NCI-H1417 treated with DMSO at 0.1 percent for 48 hours (cell line): ENCODE results near the gene FAM43B.
"Not testable (repeated sequence)": the region's sequence is repeated elsewhere in the genome, so short reads cannot be mapped to it uniquely, and the experiment has no call there.

Source experiments
- DNase-seq: peaks from one replicate; lab custom pipeline; 2025; lab: John Stamatoyannopoulos, UW

FAM43B gene, protein sequence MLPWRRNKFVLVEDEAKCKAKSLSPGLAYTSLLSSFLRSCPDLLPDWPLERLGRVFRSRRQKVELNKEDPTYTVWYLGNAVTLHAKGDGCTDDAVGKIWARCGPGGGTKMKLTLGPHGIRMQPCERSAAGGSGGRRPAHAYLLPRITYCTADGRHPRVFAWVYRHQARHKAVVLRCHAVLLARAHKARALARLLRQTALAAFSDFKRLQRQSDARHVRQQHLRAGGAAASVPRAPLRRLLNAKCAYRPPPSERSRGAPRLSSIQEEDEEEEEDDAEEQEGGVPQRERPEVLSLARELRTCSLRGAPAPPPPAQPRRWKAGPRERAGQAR

DNA sequence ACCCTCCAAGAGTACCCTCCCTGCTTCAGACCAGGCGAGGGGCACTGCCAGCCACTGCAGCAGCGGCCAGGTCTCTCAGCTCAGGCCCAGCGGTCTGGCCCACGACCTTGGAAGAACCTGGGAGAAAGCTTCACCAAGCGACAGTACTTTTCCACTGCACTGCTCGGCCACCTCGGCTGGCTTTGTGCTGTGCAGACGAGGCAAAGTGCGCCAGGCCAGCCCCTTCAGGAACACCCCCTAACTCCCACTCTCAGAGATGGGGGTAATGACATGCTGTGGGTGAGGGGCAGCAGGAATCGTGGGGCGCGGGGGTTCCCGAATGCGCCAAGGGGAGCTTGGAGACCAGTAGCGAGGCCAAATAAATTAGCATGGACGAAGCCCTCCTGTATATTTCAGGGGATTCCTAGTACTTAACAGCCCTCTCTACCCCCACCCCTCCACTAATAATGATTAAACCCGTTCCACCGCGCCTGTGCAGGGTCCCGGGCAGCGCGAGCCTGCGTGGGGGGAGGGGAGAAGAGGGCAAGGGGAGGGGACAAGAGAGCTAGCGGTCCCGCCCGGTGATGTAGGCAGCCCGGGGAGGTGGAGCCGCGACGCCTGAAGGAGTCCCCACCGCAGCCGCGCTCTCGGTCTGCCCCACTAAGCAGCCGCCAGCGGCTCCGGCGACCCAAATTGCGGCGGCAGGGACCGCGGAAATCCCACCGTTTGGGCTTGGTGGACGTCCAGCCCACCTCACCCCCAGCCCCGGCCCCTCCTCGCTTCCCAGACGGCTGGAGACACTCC, at the start of gene FAM43B:
Gene FAM43B (plus strand): TSS at position 629 of the 783 bp plus-strand sequence. CDS start 401 bp downstream, outside the sequence.
- DNase-seq = no peak

DNA sequence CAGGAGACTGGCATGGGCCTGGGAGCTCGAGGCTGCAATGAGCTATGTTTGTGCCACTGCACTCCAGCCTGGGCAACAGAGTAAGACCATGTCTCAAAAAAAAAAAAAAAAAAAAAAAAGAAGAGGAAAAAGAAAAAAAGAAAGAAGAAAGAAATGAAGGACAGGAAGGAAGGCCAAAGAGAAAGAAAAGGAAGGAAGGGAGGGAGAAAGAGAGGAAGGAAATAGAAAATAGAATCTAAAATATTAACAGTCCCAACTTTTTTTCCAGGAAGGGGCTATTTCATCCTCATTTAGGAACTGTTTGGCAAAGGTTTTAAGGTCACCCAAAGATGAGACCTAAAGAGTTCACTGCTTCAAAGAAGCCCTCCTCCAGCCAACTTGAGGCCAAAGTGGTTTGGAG, 46.9 kb upstream of the FAM43B start:
- DNase-seq = no peak

DNA sequence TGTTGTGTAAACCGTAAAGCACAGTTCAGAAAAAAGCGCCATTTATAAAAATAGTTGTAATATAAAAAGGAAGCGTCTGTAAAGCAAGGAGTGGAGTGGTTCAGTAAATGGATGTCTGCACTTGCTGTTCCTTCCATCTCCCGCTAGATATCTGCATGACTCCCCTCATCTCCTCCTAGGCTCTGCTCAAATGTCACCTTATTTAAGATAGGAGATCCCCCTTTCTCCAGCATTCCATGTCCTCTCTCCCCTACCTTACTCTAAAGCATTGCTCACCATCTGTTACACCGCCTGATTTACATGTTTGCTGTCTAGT, 45.2 kb upstream of the FAM43B start:
- DNase-seq = no peak

DNA sequence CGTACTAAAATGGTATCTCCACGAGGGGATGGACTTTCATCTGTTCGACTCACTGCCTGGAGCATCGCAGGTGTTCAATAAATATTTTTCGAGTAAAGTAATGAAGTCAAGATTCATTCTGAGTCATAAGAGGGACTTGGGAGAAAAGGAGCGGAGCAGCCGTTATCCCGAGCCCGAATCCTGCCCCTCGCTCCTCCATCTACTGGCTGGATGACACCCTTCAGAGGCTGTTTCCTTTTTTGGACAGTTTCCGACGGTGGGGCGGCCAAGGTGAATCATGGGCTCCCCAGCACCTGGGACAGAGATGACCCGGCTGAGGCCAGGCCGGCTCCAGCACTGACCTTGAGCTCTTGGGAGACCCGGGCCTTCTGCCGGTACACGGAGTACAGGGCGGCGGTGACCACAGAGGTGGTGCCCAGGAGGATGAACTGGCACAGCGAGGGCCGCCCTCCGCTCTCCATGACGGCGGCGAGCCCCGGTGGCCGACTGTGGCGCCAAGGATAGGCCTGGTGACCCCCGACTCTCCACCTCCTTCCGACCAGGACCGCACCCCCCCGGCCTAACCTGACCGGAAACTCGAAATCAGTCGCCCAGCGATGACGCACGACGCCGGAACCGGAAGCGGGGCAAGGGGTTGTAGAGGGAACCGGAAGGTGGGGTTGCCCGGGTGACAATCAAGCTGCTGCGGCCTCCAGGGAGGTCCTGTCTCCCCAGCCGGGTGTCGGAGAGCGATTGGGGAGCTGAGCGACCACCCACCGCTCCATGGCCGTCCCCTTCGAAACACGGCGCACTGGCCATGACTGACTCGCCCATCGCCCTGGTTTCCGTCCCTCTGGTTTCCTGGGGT, 44.6 kb upstream of the FAM43B start, which contains the start of gene MUL1:
Gene MUL1 (minus strand): TSS at position 588 of the 847 bp plus-strand sequence. CDS start 127 bp downstream, at position 461.
- peak; percentile 54 for DNase-seq

DNA sequence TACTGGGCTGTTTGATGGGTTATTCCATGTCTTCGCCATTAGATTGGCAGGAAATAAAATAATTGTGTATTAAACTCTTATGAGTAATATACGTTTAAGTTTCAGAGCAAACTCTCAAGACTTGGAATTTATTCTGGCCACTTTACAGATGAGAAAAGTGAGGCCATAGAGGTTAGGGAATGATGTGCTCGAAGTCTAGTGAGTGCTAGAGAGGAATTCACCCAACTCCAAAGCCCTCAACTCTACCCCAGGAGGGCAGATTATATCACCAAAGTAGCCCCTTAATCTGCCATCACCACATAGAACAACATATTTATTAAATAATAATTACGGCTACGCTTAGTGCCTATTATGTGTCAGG, 44.0 kb upstream of the FAM43B start:
- DNase-seq = no peak

DNA sequence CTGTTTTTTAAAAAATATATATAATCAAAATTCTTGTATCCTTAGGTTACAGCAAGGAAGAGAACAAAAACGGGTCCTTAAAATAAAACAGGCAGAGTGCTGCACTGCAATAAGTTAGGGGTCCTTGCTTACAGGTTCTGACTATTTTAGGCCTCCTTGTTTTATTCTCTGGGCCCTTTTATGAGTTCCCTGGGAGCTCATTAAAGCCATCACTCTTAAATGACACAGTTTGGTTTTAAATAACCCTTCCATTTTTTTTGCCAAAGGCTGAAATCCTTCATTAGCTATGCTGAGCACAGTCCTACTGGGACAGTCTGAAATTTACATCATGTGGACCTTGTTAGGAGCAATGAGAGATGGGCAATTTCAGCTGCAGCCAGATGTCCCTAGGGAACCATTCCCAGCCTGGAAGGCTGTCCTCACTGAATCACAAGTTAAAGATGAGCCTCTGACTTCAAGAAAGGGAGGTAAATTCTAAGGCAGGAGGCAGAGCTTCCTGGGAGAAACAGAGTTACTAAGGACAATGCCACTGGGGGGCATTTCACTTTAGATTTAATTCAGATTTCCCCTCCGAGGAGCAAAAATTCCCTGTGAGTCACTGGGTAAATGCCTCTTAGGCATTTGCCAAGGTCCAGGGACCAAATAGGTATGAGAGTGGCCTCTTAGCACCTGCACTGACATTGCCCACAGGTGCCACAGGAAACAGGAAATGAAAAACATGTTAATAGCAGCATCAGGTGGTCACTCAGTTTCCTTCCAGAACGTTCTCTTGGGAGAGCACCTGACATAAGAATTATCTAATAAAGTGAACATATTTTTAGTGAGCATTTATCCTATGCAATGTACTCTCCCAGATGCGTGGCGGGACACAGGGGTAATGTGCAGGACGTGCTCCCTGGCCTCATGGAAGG, 40.6 kb upstream of the FAM43B start:
- DNase-seq = no peak

DNA sequence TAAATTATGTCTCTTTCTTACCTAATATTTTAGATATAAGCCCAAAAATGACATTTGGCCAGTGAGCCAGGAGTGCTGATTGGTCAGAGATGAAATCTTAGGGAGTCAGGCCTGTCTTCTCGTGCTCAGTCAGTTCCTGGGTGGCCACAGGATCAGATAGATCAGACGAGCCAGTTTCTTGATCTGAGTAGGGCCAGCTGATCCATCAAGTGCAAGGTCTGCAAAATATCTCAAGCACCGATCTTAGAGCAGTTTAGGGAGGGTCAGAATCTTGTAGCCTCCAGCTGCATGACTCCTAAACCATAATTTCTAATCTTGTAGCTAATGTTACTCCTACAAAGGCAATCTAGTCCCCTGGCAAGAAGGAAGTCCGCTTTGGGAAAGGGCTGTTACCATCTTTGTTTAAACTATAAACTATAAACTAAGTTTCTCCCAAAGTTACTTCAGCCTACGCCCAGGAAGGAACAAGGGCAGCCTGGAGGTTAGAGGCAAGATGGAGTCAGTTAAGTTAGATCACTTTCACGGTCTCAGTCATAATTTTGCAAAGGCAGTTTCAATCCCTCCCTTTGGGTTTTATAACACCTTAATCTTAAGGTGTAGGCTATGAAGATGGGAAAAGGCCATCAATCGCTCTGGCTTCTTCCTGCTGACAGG, 32.6 kb upstream of the FAM43B start:
- not testable (repeated sequence) for DNase-seq

DNA sequence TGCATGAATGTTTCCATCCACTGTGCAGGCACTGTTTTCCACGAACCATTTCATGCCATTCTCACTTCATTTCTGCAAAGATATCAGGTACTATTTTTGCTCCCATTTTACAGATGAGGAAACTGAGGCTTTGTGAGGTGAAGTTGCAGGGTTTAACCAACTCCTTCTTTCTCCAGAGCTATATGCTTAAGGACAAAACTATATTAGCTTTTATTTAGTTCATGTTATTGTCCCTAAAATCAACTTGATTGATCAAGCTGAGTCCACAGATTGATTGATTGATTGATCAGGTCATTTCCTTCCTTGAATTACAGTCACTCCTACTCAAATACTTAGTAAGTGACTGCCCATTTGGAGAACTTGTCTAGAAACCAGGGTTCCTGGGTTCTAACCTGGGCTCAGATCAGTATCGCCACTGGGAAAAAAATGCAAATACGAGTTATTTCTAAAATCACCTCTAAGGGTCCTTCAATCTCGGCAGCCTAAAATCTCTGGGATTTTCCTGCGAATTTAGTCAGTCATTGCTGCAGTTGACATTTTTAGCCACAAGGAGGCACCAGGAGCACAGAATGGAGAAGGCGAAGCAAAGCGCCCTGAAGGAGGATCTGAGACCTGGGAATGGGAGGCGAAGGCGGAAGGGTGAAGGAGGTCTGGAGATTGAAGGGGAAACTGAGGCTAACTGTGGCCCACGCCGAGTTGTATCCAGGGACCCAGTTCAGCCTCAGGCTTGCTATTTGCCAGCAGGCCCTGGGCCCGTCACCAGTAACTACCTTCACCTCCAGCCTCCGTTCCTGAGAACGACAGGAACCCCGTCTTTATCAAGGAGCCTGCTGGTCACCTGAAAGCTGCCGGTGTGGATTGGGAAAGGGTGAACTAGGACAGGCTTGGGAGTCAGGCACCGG, 30.2 kb upstream of the FAM43B start:
- no peak for DNase-seq

DNA sequence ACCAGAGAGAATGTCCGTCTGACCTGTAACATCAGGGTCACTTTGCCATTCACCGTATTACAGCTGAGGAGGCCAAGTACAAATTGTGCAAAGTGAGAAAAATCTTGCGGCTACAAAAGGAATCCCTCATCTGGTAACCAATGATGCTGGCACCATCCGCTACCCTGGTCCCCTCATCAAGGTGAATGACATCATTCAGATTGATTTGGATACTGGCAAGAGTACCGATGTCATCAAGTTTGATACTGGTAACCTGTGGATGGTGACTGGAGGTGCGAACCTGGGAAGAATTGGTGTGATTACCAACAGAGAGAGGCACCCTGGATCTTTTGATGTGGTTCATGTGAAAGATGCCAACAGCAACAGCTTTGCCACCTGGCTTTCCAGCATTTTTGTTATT, 26.1 kb upstream of the FAM43B start:
- DNase-seq = no peak

DNA sequence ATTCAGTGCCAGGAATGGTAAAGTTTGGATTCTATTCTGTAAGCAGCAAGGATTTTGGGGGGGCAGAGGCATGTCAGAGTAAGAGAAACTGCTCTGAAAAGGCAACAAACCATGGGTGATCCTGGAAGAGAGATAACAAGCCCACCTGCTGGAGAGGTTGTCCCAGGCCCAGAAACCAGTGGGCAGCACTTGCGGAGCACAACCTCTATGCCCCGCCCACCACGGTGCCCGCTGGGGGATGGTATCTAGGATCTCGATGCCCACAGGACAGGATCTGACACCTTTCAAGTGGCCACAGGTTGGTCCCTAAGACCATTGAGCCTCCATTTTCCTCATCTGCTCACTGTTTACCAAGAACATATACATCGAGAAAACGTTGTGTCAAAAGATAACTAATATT, 24.2 kb upstream of the FAM43B start:
- no peak for DNase-seq

DNA sequence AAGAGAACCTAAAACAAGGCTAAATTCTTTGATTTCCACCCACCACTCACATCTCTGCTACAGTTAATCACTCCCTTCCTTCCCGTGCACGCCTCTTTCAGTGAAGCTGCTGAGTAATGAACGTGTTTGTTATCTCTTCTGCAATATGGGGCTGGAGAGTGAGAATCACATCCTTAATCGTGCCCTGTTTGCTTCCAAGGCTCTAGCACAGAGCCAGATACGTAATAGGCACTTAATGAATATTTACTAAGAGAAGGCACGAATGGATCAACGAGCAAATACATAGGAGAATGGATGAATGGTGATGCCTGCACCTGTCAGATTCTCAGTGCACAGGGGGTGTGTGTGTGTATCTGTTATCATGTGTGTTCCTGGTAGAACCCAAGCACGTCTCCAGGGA, 22.1 kb upstream of the FAM43B start:
- DNase-seq = no peak

DNA sequence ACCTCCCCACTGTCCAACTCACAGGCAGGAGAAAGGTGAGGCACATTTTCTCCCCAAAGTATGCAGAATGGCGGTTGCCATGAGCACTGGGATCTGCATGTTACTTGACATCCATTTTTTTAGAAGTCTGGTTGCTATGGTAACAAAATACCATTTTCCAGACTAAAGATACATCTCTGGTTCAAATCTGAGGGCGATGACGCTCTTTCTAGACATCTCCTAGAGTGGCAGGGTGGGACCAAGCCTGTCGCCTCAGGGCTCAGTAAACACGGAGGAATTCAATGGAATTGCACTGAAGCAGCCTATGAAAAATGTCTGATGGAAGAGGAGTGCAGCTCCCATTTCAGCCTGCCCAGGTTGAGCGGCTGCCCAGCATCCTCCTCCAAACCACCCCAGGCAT, 21.5 kb upstream of the FAM43B start:
- no peak for DNase-seq

DNA sequence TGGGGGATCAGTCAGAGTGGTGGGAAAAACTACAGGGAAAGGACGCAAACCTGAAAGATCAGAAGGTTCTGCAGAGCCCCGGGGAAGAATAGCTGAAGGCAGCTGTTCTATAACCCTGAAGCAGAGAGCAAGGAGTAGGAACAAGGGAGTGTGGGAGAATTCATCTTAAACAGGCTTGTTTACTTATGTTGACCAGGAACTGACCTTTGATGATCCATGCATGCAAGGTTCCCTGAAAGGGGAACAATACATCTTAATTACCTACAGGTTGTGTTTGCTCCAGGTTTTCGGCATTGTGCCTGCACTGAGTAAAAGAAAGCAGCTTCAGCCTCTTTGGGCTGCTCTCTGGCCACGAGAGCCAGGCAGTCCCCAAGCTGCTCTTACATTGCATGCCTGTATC, 18.7 kb upstream of the FAM43B start:
- no peak for DNase-seq

DNA sequence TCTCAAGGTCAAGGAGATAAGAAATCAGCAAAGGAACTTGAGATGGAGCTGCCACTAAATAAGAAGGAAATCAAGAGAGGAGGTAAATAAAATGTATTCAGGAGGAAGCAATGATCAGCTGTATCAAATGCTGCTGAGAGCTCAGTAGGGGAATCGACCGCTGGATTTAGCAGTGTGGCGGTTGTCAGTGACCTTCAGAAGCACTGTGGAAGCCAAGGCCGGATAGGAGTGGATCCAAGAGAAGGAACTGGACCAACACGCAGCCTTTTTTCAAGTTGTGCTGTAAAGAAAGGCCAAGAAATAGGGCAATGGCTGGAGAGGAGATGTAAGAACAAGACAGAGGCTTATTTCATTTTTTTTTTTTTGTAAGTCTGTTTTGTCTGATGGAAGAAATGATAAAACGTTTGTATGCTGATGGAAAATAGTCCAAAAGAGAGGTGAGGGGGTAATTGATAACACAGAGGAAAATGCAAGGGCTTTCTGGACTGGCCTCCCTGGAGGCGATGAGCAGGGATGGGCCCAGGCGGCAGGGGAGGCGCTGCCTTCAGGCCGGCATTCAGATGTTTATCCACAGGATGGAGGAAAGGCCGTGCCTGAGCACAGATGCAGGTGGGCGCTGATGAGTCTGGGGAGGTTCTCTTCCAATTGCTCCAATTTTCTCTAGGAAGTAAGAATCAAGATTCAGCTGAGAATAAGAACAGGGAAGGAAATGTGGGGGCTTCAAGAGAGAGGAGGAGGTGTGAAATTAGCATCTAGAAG, 17.5 kb upstream of the FAM43B start:
- DNase-seq = no peak

DNA sequence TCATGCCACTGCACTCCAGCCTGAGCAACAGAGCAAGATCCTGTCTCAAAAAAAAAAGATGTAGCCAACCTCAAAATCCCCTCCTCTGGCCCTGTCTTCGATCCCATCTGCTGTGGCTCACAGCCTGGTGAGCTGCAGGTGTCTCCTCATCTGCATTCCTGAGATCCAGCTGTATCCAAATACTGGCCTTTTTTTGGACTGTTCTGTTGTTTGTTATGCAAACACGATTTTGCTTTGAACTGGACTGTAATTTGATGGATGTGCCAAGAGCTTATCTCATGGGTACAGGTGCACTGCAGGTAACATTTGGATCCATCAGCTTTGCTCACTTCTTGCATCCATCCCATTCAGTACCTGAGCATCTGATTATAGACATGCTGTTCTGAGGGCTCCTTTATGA, 14.1 kb upstream of the FAM43B start:
- no peak for DNase-seq

DNA sequence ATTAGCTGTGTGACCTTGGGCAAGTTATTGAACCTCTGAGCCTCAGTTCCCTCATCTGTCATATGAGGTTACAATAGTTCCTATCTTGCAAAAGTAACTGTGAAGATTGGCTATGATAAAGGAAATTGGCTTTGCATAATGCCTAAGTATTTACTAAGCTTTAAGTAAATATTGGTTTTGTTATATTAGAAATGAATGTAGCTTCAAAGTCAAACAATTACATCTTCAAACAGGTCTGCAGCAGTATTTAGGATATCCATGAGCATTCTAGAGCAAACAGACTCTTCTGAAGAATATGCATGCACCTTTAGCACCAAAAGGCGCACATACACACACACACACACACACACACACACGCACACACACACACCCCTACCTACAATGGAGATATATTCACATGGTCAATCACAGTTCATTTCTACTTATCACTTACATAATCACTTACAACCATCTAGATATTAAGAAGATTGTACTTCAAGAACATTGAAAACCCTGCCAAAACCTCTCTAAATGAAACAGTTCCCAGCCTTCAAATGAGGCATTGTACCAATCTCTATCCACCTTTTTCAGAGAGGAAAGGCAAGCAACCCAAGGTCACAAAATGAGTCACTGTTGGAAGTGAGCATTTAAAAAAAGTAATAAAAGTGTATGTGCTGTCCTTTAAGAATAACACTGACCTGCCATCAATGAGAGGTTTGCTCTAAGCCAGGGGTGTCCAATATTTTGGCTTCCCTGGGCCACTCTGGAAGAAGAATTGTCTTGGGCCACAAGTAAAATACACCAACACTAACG, 13.4 kb upstream of the FAM43B start:
- DNase-seq = no peak

DNA sequence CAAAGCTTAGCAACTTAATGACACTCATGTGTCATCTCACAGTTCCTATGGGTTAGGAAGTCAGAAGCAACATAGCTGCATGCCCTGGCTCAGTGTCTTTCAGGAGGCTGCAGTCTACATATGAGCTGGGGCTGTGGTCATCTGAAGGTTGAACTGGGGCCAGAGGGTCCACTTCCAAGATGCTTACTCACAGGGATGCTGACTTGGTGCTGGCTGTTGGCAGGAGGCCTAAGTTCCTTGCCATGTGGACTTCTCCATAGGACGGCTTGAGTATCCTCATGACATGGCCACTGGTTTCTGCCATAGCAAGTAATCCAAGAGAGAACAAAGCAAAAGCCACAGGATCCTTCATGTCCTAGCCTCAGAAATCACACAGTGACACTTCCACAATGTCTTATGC, 12.1 kb upstream of the FAM43B start:
- DNase-seq = no peak

DNA sequence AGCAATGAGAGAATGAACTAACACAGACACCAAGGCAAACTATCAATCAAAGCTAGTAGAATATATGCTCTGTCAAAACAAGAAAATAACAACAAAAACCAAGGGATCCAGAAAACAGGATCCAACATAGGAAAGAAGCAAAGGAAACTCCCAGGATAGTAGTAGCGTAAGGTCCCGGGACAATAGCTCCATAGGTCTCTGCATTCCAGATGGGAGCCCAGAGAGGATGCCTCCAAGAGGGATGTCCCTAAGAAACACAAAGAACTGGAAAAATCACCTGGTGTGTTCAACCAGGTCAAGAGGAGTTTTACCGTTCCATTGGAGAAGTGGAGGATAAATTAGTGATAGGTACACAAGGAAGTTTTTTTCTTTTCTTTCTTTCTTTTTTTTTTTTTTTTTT, 5.7 kb upstream of the FAM43B start:
- DNase-seq = no peak

DNA sequence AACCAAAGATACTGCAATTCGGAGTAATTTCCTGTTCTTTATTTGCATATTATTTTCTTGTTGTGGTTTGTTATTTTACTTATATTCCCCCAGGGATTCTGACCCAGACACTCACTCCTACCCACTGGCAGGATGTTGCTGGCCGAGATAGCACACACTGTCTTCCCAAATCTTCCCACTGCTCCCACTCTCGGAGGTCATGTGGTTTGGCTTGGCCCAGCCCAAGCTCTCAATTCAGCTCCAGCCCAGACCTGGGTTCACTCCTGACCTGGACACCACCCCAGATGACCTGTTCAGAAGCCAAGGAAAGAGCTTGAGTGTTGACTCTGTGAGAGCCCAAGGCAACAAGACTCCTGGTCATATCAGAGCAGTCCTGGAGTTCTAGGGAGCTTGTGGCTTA, 1.2 kb upstream of the FAM43B start:
- DNase-seq = no peak
